ENCODE data around the gene ARL3. TPM values are rescaled to one million over a fixed set of nuclear protein-coding genes. Genes with fewer than 3 reads are reported as not detected.
A peak's percentile ranks its signal among the peaks of the same experiment; 100 is the strongest.

ARL3 gene
- total RNA-seq, 1 donor = 5.8 TPM

- no peaks in the 10 kb centered on the region for H4K20me1 ChIP-seq (ENCODE audit: insufficient read depth, low read length)
- no peaks in the 10 kb centered on the region for H3K36me3 ChIP-seq (ENCODE audit: insufficient read depth, low read length)
- H3K27me3 ChIP-seq (ENCODE audit: insufficient read depth, low read length) = no peaks in the 10 kb centered on the region
- peaks cover 14% of the 10 kb centered on the region for H3K4me1 ChIP-seq (ENCODE audit: insufficient read depth, low read length)
- no peak overlapping the region for H2AFZ ChIP-seq (ENCODE audit: low read length)
- no peak overlapping the region for H3K27ac ChIP-seq (ENCODE audit: low read depth, low read length)
- DNase-seq (ENCODE audit: insufficient read length, low spot score, missing footprints) = no peak
- H3K4me3 ChIP-seq (ENCODE audit: insufficient read depth, low read length) = no peak overlapping the region
- peak overlapping the region; percentile 90 for H3K4me2 ChIP-seq (ENCODE audit: insufficient read depth, low read length)
- H3K9me3 ChIP-seq (ENCODE audit: low read depth, low read length) = no peaks in the 10 kb centered on the region
- H3K79me2 ChIP-seq (ENCODE audit: insufficient read depth, low read length) = peaks cover 40% of the 10 kb centered on the region
- TF ChIP-seq CTCF (IDR thresholded peaks at IDR 0.05; ENCODE audit: extremely low read depth, low read depth, low read length) = no peak
These were observed 1.7 kb upstream of the ARL3 start for GRCh38 chr10:102715880-102716279.

GRCh38 chr10:102714621-102715455 is 641 bp upstream of the ARL3 start, which contains the start of gene SFXN2:
Gene SFXN2 (plus strand): TSS chr10:102714636. CDS start chr10:102726637, 12,001 bp downstream.
- Histone ChIP-seq H3K27me3 (ENCODE audit: insufficient read depth, low read length) (no peaks in the 10 kb centered on the region), H4K20me1 (ENCODE audit: insufficient read depth, low read length) (no peaks in the 10 kb centered on the region), H3K4me1 (ENCODE audit: insufficient read depth, low read length) (peaks cover 23% of the 10 kb centered on the region), H2AFZ (ENCODE audit: low read length) (peak within 1 kb of the TSS; percentile 95), H3K4me3 (ENCODE audit: insufficient read depth, low read length) (peak within 1 kb of the TSS; percentile 89), H3K27ac (ENCODE audit: low read depth, low read length) (peak within 1 kb of the TSS; percentile 93), H3K4me2 (ENCODE audit: insufficient read depth, low read length) (peak within 1 kb of the TSS; percentile 90), H3K9me3 (ENCODE audit: low read depth, low read length) (no peaks in the 10 kb centered on the region), H3K36me3 (ENCODE audit: insufficient read depth, low read length) (no peaks in the 10 kb centered on the region), H3K79me2 (ENCODE audit: insufficient read depth, low read length) (peaks cover 50% of the 10 kb centered on the region)
- DNase-seq (ENCODE audit: insufficient read length, low spot score, missing footprints) = no peak
- no peak for TF ChIP-seq CTCF (IDR thresholded peaks at IDR 0.05; ENCODE audit: extremely low read depth, low read depth, low read length)

- H3K27me3 ChIP-seq (ENCODE audit: insufficient read depth, low read length) = no peaks in the 10 kb centered on the region
- no peak for TF ChIP-seq CTCF (IDR thresholded peaks at IDR 0.05; ENCODE audit: extremely low read depth, low read depth, low read length)
- peak overlapping the region; percentile 78 for H3K4me2 ChIP-seq (ENCODE audit: insufficient read depth, low read length)
- H3K4me1 ChIP-seq (ENCODE audit: insufficient read depth, low read length) = peaks cover 23% of the 10 kb centered on the region
- H3K27ac ChIP-seq (ENCODE audit: low read depth, low read length) = peak overlapping the region; percentile 93
- H3K36me3 ChIP-seq (ENCODE audit: insufficient read depth, low read length) = no peaks in the 10 kb centered on the region
- H3K9me3 ChIP-seq (ENCODE audit: low read depth, low read length) = no peaks in the 10 kb centered on the region
- H4K20me1 ChIP-seq (ENCODE audit: insufficient read depth, low read length) = no peaks in the 10 kb centered on the region
- H3K4me3 ChIP-seq (ENCODE audit: insufficient read depth, low read length) = peak overlapping the region; percentile 89
- H3K79me2 ChIP-seq (ENCODE audit: insufficient read depth, low read length) = peaks cover 61% of the 10 kb centered on the region
- no peak for DNase-seq (ENCODE audit: insufficient read length, low spot score, missing footprints)
- H2AFZ ChIP-seq (ENCODE audit: low read length) = peak overlapping the region; percentile 88
These were observed 721 bp downstream of the ARL3 start for GRCh38 chr10:102713539-102713813.

GRCh38 chr10:102712843-102713538 is 1.2 kb downstream of the ARL3 start:
- peak overlapping the region; percentile 78 for H3K4me2 ChIP-seq (ENCODE audit: insufficient read depth, low read length)
- H3K27ac ChIP-seq (ENCODE audit: low read depth, low read length) = peak overlapping the region; percentile 93
- peak overlapping the region; percentile 88 for H2AFZ ChIP-seq (ENCODE audit: low read length)
- H4K20me1 ChIP-seq (ENCODE audit: insufficient read depth, low read length) = no peaks in the 10 kb centered on the region
- H3K9me3 ChIP-seq (ENCODE audit: low read depth, low read length) = no peaks in the 10 kb centered on the region
- no peak for TF ChIP-seq CTCF (IDR thresholded peaks at IDR 0.05; ENCODE audit: extremely low read depth, low read depth, low read length)
- H3K27me3 ChIP-seq (ENCODE audit: insufficient read depth, low read length) = no peaks in the 10 kb centered on the region
- H3K4me3 ChIP-seq (ENCODE audit: insufficient read depth, low read length) = peak overlapping the region; percentile 89
- H3K36me3 ChIP-seq (ENCODE audit: insufficient read depth, low read length) = no peaks in the 10 kb centered on the region
- peaks cover 63% of the 10 kb centered on the region for H3K79me2 ChIP-seq (ENCODE audit: insufficient read depth, low read length)
- no peak for DNase-seq (ENCODE audit: insufficient read length, low spot score, missing footprints)
- H3K4me1 ChIP-seq (ENCODE audit: insufficient read depth, low read length) = peaks cover 23% of the 10 kb centered on the region

All from osteoblast (primary cell).